CD4-positive, CD25-positive, alpha-beta regulatory T cell (primary cell): Measurements from ENCODE around the gene BCR. TPM values are rescaled to one million over a fixed set of nuclear protein-coding genes. Genes with fewer than 3 reads are reported as not detected.
A peak's percentile ranks its signal among the peaks of the same experiment; 100 is the strongest.

Experiments
- ATAC-seq, 2 donors: fragments of 150-1000 bp; cut with Tn5 transposase; one replicate each; pipeline ENCODE4 v1.10.0; 2021; ENCODE audit warnings: low read depth in 2 of 2, moderate number of reproducible peaks in 2 of 2, moderate library complexity in 1 of 2
- DNase-seq, 3 donors: peaks; one replicate each; pipeline versions ENCODE4 v3.0.0 to v3.0.0-alpha.2; 2012 to 2022; ENCODE audit warnings: mixed read lengths in 1 of 3
- H3K27ac ChIP-seq: one replicate; pipeline ENCODE4 v1.7.0; 2013; ENCODE audit warnings: mild to moderate bottlenecking, low read length; ENCODE audit not compliant: insufficient read depth, poor library complexity, severe bottlenecking
- H3K27me3 ChIP-seq: one replicate; pipeline ENCODE4 v1.7.0; 2013; ENCODE audit warnings: low read length; ENCODE audit not compliant: control insufficient read depth, insufficient read depth
- H3K36me3 ChIP-seq: one replicate; pipeline ENCODE4 v1.7.0; 2013; ENCODE audit warnings: mild to moderate bottlenecking, low read length, moderate library complexity; ENCODE audit not compliant: control insufficient read depth, insufficient read depth
- H3K4me1 ChIP-seq: 2 replicates; pipeline ENCODE4 v1.7.0; 2013; ENCODE audit warnings: mild to moderate bottlenecking, low read length; ENCODE audit not compliant: insufficient read depth, control insufficient read depth, poor library complexity, severe bottlenecking
- H3K4me3 ChIP-seq: one replicate; pipeline ENCODE4 v1.7.0; 2013; ENCODE audit warnings: low read depth, mild to moderate bottlenecking, low read length, moderate library complexity
- H3K9me3 ChIP-seq, 2 experiments: 1 replicate in 1 of 2; 2 replicates in 1 of 2; pipeline ENCODE4 v1.7.0; 2013; ENCODE audit warnings: low read length in 2 of 2, mild to moderate bottlenecking in 1 of 2, moderate library complexity in 1 of 2; ENCODE audit not compliant: control insufficient read depth in 2 of 2
- H3K27ac Mint-ChIP-seq, 3 donors: one replicate each; pipeline ENCODE4 v1.8.0; 2020 to 2022; ENCODE audit warnings: mild to moderate bottlenecking in 3 of 3, mixed read lengths in 3 of 3, moderate library complexity in 2 of 3
- H3K27me3 Mint-ChIP-seq: one replicate; pipeline ENCODE4 v1.8.0; 2022; ENCODE audit warnings: mild to moderate bottlenecking, mixed read lengths
- H3K36me3 Mint-ChIP-seq: one replicate; pipeline ENCODE4 v1.8.0; 2020; ENCODE audit warnings: mixed read lengths
- H3K4me1 Mint-ChIP-seq, 4 donors: one replicate each; pipeline ENCODE4 v1.8.0; 2020 to 2022; ENCODE audit warnings: mixed read lengths in 4 of 4, mild to moderate bottlenecking in 1 of 4
- H3K4me3 Mint-ChIP-seq, 4 donors: one replicate each; pipeline ENCODE4 v1.8.0; 2020 to 2022; ENCODE audit warnings: mild to moderate bottlenecking in 4 of 4, mixed read lengths in 4 of 4, moderate library complexity in 3 of 4
- H3K9me3 Mint-ChIP-seq, 7 donors: one replicate each; pipeline ENCODE4 v1.8.0; 2020 to 2022; ENCODE audit warnings: mixed read lengths in 7 of 7, mild to moderate bottlenecking in 3 of 7, moderate library complexity in 2 of 7
- polyA plus RNA-seq, 4 donors: library from polyadenylated mRNA; unstranded; fragments of 300-500 nt; fragmentation: Illumina TruSeq; gene quantifications; one replicate each; pipeline ENCODE4 v1.2.3, GENCODE V29; 2021
- total RNA-seq: library from RNA; stranded (reverse); gene quantifications from one replicate; pipeline ENCODE4 v1.2.3, GENCODE V29; 2022

Gene BCR
- total and polyA plus RNA-seq, 5 donors from 2014 or later: 2.6 to 66.3 (median 2.8) TPM

DNA sequence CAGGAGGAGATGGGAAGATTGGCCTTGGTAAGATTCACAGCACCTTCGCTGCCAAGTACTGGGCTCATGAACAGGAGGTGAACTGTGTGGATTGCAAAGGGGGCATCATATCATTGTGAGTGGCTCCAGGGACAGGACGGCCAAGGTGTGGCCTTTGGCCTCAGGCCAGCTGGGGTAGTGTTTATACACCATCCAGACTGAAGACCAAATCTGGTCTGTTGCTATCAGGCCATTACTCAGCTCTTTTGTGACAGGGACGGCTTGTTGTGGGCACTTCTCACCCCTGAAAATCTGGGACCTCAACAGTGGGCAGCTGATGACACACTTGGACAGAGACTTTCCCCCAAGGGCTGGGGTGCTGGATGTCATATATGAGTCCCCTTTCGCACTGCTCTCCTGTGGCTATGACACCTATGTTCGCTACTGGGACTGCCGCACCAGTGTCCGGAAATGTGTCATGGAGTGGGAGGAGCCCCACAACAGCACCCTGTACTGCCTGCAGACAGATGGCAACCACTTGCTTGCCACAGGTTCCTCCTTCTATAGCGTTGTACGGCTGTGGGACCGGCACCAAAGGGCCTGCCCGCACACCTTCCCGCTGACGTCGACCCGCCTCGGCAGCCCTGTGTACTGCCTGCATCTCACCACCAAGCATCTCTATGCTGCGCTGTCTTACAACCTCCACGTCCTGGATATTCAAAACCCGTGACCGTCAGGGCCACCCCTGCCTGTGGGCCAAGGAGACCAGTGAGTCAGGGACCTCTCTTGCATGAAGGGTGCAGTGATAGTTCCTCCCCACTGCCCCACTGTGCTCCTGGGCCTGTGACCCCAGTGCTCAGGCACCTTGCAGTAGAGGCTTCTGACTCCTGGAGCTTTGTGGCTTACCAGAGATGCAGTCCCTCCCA lies 83.6 kb downstream of the BCR start:
- peaks cover 41% of the 10 kb centered on the region for H3K36me3 ChIP-seq

DNA sequence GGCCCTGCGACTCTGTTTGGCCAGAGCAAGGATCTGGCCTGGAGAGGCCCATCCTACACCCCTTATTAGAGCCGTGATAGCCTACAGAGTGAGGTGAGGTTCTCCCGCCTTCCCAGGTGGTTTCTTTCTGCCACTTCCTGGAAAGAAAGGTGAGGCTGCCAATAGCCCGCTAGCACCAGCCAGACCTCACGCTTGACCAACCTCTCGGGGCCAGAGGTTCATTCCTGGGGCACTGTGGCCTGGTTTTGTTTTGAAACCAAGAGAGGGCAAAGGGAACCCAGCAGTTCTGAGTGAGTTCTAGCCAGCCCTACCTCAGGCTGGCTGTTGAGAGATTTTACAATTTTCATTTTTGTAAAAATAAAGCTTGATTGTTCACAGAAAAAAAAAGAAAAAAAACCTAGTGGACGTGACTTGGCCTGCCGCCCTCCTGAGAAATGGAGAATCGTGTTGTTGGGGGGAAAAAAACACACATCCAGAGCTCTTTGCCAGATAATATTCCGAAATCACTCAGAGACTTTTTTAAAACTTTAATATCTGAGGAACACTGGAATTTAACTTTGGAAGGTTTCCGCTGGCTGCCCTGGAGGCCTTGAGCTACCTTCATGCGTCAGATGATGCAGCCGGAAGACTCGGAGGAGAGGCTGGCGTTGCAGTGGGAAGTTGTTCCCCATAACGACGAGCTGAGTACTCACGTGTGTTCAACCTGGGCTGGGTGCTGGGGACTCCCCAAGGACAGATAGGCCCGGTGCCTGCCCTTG lies 84.5 kb downstream of the BCR start:
- no peaks in the 10 kb centered on the region for H3K9me3 Mint-ChIP-seq
- Histone ChIP-seq H3K27me3 (no peaks in the 10 kb centered on the region), H3K4me3 (no peak overlapping the region), H3K9me3 (no peaks in the 10 kb centered on the region), H3K36me3 (peaks cover 43% of the 10 kb centered on the region), H3K4me1 (no peaks in the 10 kb centered on the region), H3K27ac (no peak overlapping the region)
- H3K4me3 Mint-ChIP-seq: no peak overlapping the region
- no peaks in the 10 kb centered on the region for H3K27me3 Mint-ChIP-seq
- DNase-seq: no peak
- H3K36me3 Mint-ChIP-seq: peaks cover 12% of the 10 kb centered on the region
- peaks cover 0 to 3% (median 0%) of the 10 kb centered on the region in 4 donors for H3K4me1 Mint-ChIP-seq
- no peak for ATAC-seq
- peak overlapping the region in 1 of 3 donors; percentile 14 for H3K27ac Mint-ChIP-seq

More for the DNA sequence above, 83.6 kb downstream of the BCR start:
- Mint-ChIP-seq H3K9me3 (no peaks in the 10 kb centered on the region), H3K4me3 (no peak overlapping the region), H3K27ac (no peak overlapping the region), H3K4me1 (peaks cover 0 to 3% (median 0%) of the 10 kb centered on the region in 4 donors), H3K27me3 (no peaks in the 10 kb centered on the region), H3K36me3 (peaks cover 12% of the 10 kb centered on the region)
- DNase-seq (peak in 2 of 3 donors; percentile 8 to 42), ATAC-seq (peak; percentile 62 to 79)
- H3K9me3 ChIP-seq: no peaks in the 10 kb centered on the region
- no peaks in the 10 kb centered on the region for H3K27me3 ChIP-seq
- no peak overlapping the region for H3K4me3 ChIP-seq
- H3K4me1 ChIP-seq: no peaks in the 10 kb centered on the region
- no peak overlapping the region for H3K27ac ChIP-seq

DNA sequence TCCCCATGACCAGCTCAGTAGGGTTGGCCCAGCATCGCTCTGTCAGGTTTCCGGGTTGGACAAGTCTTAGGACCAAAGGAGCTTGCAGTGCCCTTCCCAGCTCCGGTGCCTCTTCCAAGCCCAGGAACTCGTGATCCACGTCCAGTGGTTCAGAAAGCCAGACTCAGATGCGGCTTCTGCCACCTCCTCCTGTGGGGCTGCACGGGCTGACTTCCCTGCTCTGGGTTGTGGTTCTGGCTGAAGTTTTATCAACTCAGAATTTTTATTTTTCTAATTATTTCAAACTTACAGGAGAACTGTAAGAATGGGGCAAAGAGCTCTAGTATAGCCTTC lies 85.0 kb downstream of the BCR start:
- H3K4me3 Mint-ChIP-seq: no peak overlapping the region
- H3K27ac ChIP-seq: no peak overlapping the region
- H3K4me1 Mint-ChIP-seq: peaks cover 0 to 3% (median 0%) of the 10 kb centered on the region in 4 donors
- H3K27ac Mint-ChIP-seq: peak overlapping the region in 1 of 3 donors; percentile 14
- peaks cover 12% of the 10 kb centered on the region for H3K36me3 Mint-ChIP-seq
- peaks cover 40% of the 10 kb centered on the region for H3K36me3 ChIP-seq
- no peaks in the 10 kb centered on the region for H3K27me3 ChIP-seq
- no peaks in the 10 kb centered on the region for H3K4me1 ChIP-seq
- ATAC-seq (no peak), DNase-seq (no peak)
- no peak overlapping the region for H3K4me3 ChIP-seq
- H3K9me3 Mint-ChIP-seq: no peaks in the 10 kb centered on the region
- H3K9me3 ChIP-seq: no peaks in the 10 kb centered on the region
- no peaks in the 10 kb centered on the region for H3K27me3 Mint-ChIP-seq

DNA sequence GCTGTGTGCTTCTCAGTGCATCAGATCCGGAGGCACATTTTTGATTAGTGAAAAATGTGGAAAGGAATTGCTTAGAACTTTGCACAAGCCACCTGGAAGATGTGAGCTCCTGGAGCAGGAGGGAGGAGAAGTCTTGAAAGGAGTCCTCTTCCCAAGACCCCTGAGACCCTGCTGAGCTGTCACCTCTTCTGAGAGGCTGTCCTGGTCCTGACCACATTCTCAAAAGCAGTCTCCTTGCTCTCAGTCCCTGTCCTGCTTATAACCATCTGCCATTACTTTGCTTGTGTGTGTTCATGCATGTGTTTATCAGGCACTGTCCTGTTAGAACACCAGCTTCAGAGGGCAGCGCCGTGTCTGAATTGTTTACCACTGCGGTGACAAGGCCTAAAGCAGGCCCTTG lies 86.5 kb downstream of the BCR start:
- ATAC-seq (no peak), DNase-seq (no peak)
- peaks cover 42% of the 10 kb centered on the region for H3K36me3 ChIP-seq
- H3K27ac ChIP-seq: no peak overlapping the region
- H3K4me1 ChIP-seq: no peaks in the 10 kb centered on the region
- no peak overlapping the region for H3K4me3 ChIP-seq
- Mint-ChIP-seq H3K36me3 (peaks cover 21% of the 10 kb centered on the region), H3K9me3 (no peaks in the 10 kb centered on the region), H3K27me3 (no peaks in the 10 kb centered on the region), H3K4me1 (peaks cover 0 to 3% (median 0%) of the 10 kb centered on the region in 4 donors), H3K27ac (no peak overlapping the region), H3K4me3 (no peak overlapping the region)
- H3K27me3 ChIP-seq: no peaks in the 10 kb centered on the region
- H3K9me3 ChIP-seq: no peaks in the 10 kb centered on the region

DNA sequence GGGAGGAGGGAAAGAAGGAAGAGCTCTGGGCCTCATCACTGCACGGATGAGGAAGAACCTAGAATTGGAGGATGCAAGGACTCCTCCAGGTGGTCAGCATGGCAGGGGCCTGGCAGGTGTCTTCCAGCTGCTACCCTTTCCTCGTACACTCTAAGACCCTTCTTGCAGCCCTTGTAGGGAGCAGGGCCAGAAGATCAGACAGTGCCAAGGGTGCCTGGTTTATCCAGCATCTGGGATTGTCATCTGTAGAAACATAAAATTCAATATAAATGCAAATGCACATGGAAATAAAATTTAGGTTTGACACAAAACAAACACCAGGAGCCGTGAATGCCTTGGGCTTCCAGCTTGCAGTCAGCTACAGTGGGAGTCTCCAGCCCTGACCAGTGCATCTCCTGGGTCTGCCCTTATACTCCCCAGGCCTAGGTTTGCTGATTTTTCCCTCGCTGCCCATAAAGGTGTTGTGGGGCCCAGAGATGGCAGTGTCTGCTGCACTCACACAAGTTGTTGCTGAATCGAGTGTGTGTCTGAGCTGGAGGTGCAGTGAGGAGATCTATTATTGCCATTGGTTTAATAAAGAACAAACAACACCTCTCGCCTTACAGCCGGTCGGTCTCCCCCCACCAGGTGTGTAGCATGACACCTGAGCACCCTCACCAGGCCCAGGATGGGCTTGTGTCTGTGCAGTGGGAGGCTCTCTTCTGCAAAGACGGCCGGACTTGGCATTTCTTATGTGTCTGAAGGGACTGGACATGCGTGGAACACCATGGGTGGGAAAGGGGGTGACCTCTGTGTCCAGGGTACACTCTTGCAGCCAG lies 87.1 kb downstream of the BCR start:
- Mint-ChIP-seq H3K4me3 (no peak overlapping the region), H3K4me1 (peaks cover 0 to 3% (median 0%) of the 10 kb centered on the region in 4 donors), H3K27me3 (no peaks in the 10 kb centered on the region), H3K27ac (no peak overlapping the region), H3K36me3 (peaks cover 21% of the 10 kb centered on the region), H3K9me3 (no peaks in the 10 kb centered on the region)
- no peaks in the 10 kb centered on the region for H3K27me3 ChIP-seq
- H3K36me3 ChIP-seq: peaks cover 41% of the 10 kb centered on the region
- H3K4me1 ChIP-seq: no peaks in the 10 kb centered on the region
- no peak overlapping the region for H3K4me3 ChIP-seq
- DNase-seq (no peak), ATAC-seq (no peak)
- no peaks in the 10 kb centered on the region for H3K9me3 ChIP-seq
- no peak overlapping the region for H3K27ac ChIP-seq

DNA sequence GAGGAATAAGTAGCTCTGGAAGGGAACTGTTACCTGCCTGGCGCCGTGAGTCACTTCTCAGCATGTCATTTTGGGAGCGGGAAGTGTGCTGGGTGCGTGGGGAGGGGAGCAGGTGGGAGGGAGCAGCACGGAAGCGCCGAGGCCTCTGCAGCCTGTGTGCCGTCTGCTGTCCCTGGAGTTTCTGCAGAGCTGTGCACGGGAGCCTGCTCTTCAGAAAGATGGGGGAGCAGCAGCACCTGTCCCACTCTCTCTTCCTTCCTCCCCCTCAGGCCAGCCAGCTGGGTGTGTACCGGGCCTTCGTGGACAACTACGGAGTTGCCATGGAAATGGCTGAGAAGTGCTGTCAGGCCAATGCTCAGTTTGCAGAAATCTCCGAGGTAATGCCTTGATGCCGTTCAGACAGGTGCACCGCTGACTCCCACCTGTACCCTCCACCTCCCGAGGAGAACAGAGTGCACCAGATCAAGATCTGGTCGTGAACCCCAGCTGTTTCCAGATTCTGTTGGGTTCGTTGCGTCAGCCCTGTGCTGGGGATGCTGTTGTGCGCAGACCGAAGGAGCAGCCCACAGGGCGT lies 87.9 kb downstream of the BCR start:
- Histone ChIP-seq H3K4me3 (no peak overlapping the region), H3K27ac (no peak overlapping the region), H3K9me3 (no peaks in the 10 kb centered on the region), H3K4me1 (no peaks in the 10 kb centered on the region), H3K27me3 (no peaks in the 10 kb centered on the region), H3K36me3 (peaks cover 49% of the 10 kb centered on the region)
- peaks cover 0 to 3% (median 0%) of the 10 kb centered on the region in 4 donors for H3K4me1 Mint-ChIP-seq
- no peaks in the 10 kb centered on the region for H3K9me3 Mint-ChIP-seq
- peaks cover 21% of the 10 kb centered on the region for H3K36me3 Mint-ChIP-seq
- no peak overlapping the region for H3K4me3 Mint-ChIP-seq
- no peak overlapping the region for H3K27ac Mint-ChIP-seq
- ATAC-seq (no peak), DNase-seq (no peak)
- H3K27me3 Mint-ChIP-seq: no peaks in the 10 kb centered on the region

DNA sequence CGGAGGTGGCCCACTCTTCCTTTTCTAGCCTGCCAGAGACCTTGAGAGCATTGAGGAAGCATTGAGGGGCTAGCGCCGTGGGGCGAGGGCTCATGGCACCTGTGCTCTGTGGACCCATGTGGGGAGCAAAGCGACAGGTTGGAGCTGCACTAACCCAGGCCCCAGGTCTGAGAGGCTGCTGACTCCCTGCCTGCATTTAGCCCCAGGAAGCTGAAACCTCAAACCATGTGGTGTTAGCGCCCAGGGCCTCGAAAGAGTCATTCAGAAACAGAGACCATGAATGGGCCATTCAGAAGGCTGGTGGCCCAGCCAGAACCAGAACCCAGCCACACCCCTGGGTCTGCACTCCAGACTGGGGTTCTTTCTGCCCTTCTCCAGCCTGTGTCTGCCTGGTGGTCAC lies 88.6 kb downstream of the BCR start:
- Mint-ChIP-seq H3K27me3 (no peaks in the 10 kb centered on the region), H3K4me1 (peaks cover 0 to 2% (median 0%) of the 10 kb centered on the region in 4 donors), H3K4me3 (no peak overlapping the region), H3K36me3 (peaks cover 24% of the 10 kb centered on the region), H3K9me3 (no peaks in the 10 kb centered on the region), H3K27ac (no peak overlapping the region)
- H3K4me3 ChIP-seq: no peak overlapping the region
- no peaks in the 10 kb centered on the region for H3K9me3 ChIP-seq
- no peak for DNase-seq
- H3K4me1 ChIP-seq: no peaks in the 10 kb centered on the region
- ATAC-seq: no peak
- H3K36me3 ChIP-seq: peaks cover 50% of the 10 kb centered on the region
- H3K27me3 ChIP-seq: no peaks in the 10 kb centered on the region
- H3K27ac ChIP-seq: no peak overlapping the region
